Activated T-cell treated with anti-CD3 and anti-CD28 coated beads, Interleukin-2, amount 50 U/mL, for 1 hour (primary cell): Measurements from ENCODE around the gene GNAI3.
A peak's percentile ranks its signal among the peaks of the same experiment; 100 is the strongest.

Experiments used
- DNase-seq: peaks from one replicate; pipeline ENCODE4 v3.0.0-alpha.2; 2020

The GNAI3 gene

DNA sequence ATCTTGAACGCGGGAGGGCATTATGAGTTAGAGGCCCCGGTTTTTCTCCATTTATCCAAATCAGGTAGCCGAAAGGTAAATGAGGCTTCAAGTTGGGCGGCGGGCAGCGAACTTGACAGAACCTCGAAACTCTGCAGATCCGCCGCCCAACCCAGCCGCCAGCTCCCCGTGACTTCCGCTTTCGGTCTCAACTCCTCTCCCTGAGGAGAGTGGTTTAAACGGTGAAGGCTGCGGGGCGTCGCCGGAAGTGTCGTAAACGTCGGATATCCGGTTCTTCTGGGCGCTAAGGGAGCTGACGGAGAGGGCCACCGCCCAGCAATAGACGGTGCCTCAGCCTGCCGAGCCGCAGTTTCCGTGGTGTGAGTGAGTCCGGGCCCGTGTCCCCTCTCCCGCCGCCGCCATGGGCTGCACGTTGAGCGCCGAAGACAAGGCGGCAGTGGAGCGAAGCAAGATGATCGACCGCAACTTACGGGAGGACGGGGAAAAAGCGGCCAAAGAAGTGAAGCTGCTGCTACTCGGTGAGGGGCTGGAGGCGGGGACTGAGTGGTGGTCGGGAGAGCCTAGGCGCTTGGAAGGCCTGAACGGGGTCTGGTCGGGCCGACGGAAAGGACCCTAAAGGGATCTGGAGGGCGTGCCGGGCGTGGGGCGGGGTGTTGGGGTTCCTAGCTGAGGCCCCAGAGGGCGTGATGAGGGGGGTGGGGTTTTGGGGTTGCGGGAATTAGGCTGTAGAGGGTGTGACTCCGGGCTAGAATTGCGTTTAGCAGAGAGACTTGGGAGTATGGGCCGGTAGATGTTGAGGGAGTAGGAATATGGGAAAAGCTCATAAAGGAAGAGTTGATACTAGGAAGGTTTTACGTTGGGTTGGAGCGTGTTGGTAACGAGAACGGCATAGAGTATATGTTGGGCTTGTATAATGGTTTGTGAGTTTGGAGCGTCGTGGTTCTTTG, at the start of gene GNAI3:
Gene GNAI3 (plus strand): TSS at position 295 of the 947 bp plus-strand sequence. CDS start 106 bp downstream, at position 401.
- DNase-seq, result peak; percentile 94

- no peak for DNase-seq
Measured at GRCh38 chr1:109499081-109499480, 49.3 kb upstream of the GNAI3 start.

DNA sequence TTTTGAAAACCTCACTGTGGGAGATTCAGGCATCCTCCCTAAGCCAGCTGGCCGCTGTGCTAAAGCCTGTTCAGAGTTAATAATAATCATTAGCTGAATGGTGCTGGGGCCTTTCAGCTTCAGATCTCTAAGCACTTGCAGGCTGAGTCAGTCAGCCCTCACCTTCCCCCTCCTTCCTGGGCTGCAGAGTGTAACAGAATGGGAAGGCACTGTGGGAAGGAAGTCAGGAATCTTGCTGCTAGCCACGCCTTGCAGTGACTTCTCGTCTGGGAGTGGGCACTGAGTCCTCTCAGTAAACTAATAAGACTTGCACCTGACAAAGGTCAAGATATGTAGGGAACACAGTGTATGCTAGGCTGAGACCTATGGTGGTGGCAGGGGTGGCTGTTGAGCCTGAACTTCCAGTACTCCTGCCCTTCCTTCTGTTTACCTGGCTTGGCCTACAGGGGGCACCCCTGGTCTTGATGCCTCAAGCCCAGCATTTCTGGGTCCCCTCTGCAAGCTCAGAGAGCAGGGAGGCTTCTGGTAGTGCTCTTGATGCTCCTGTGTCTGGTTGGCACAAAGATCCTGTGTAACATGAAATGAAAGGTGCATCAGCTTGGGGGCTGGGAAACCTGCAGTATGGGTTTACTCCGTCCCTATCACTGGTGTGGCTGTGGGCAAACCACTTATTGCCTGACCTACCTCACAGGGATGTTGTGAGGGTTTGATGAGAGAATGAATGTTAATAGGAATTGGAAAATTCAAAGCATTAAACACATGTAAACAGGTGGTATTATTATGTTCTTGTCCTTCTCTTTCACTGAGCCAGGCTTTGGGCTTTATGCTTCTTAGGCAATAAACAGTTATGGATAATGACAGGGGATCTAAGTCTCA, 48.5 kb upstream of the GNAI3 start:
- DNase-seq, result peak; percentile 74

DNA sequence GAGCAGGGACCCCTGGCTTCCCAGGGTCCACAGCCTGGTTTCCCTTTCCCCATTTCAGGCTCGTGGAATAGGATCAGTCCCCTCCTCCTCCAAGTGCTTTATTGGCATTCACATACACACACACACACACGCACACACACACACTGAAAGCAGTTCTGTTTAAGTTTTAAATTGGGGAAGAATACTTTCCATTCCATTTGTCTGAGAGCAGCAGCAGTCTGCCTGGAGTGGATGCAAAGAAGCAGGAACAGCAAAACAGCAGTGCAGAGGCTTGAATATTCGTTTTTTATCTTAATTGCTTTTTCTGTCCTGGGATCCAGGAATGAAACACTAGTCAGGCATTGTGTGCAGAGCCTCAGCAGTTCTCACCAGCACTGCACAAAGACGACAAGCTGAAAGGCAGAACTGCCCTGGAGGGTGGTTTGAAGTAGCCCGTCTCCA, 47.5 kb upstream of the GNAI3 start:
- DNase-seq, result no peak

DNA sequence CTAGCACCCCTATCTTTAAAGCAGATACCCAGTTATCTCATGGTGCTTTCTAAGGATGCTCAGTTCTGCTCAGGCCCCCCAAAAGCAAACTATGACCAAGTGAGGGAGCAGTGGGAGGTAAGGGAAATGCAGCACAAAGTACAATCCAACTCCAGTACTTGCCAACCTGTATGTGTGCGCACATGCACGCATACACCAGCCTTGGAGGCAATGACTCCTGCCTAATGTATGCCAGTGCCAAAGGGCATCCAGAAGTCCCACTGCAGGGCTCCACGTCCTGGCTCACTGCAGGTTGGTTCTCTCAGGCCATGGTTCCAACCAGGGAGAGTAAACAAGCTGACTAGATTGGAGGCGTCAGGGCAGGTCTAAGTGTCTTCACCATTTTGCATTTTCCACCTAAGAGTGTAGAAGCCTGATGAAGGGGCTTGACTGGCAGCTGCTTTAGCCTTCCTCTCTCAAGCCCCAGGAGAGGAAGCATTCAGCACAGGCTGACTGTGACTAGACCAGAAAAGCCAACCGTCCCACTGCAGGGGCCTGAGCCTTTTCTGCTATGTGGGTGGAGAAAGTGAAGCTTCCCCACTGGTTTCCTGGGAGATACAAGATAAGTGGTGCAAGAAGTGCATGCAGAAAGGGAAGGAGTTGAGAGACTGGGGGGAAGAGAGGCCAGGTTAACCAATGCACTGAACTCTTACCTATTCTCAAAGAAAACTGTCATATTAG, 46.6 kb upstream of the GNAI3 start:
- DNase-seq, result no peak

- DNase-seq, result peak; percentile 50
Measured at GRCh38 chr1:109502364-109502851, 46.0 kb upstream of the GNAI3 start.

GRCh38 chr1:109503935-109504334, 44.5 kb upstream of the GNAI3 start:
- no peak for DNase-seq

GRCh38 chr1:109504974-109505373, 43.4 kb upstream of the GNAI3 start:
- no peak for DNase-seq

DNA sequence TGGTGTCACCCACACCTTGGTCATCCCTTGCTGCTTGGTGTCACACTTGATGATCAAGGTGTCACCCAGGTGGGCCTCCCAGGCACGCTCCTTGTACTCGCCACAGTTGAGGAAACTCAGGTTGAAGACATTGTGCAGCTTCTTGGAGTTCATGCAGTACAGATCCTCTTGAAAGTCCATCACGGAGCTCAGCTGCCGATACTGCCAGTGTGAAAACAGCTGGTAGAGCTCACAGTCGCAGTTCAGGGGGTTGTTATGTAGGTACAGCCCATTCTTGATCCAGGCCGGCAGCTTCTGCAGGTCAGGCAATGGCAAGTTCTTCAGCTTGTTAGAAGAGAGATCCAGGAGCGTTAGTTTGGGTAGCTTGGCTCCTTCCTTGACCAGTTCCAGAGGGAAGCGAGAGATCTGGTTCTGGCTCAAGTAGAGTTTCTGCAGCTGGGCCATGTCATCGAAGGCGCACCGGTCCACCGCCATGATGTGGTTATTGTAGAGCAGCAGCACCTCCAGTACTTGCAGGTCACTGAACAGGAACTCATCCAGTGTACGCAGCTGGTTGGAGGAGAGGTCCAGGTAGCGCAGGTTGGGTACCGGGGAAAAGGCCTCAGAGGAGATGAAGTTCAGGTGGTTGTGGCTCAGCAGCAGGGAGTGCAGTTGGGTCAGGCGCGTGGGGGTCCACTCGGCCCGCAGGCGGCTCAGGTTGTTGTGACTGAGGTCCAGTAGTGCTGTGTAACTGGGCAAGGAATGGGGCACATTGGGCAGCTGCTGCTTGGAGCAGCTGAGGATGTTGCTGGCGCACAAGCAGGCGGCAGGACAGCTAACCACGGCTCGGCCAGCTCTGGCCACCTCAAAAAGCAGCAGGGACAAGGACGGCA, 40.2 kb upstream of the GNAI3 start:
- no peak for DNase-seq

- DNase-seq, result no peak
Measured at GRCh38 chr1:109508873-109509175, 39.6 kb upstream of the GNAI3 start.

- DNase-seq, result peak; percentile 76
Measured at GRCh38 chr1:109509176-109510134, 39.0 kb upstream of the GNAI3 start, which contains the start of gene AMIGO1. Gene AMIGO1 (minus strand): TSS chr1:109509727. CDS start chr1:109508912, 815 bp downstream.

GRCh38 chr1:109513110-109513710, 35.2 kb upstream of the GNAI3 start:
- DNase-seq, result no peak

DNA sequence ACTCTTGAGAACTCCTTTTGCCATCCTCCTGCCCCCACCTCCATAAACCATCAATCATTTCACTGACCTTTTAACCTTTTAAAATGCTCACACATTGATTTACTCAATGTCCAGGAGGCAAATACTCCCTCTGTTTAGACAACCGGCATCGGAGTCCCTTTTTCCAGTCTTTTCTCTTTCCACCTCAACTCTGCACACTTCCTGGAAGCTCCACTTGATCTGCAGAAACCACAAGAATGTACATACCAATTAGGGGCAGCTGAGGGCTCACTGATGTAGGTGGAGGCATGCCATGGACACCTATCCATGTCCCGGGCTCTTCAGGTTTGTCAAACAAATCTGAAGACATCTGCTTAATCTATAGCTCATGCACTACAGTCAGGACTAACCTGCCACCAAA, 33.6 kb upstream of the GNAI3 start:
- no peak for DNase-seq

DNA sequence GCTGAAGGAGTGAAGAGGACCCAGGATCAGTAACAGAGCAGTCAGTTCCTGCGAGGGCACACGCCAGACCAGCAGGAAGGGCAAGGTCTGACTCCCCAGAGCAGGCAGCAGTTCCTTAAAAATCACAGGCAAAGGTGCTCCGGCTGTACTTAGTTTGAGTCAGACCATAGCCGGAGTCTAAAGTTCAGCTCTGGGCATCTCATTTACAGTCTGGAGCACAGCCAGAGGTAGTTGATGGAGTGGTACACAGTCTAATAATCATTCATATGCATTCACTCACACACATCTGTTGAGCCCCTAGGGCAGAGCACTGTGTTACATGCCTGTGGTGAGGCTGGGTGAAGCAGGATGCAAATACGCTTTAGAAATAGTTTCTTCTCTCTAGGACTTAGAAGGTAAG, 31.5 kb upstream of the GNAI3 start:
- no peak for DNase-seq

- no peak for DNase-seq
Measured at GRCh38 chr1:109517337-109517736, 31.1 kb upstream of the GNAI3 start.

- no peak for DNase-seq
Measured at GRCh38 chr1:109521002-109521951, 27.1 kb upstream of the GNAI3 start.

- DNase-seq, result no peak
Measured at GRCh38 chr1:109522026-109522425, 26.4 kb upstream of the GNAI3 start.

- DNase-seq, result no peak
Measured at GRCh38 chr1:109523706-109524105, 24.7 kb upstream of the GNAI3 start.
